GM12891 (cell line): ENCODE results near the gene RABL6.

Source experiments
- POLR2A ChIP-seq: IDR thresholded peaks from 2 replicates; pipeline ENCODE4 v1.6.1; 2011; ENCODE audit warnings: low read depth, low read length, control low read depth
- POLR2AphosphoS5 ChIP-seq: IDR thresholded peaks from 2 replicates; pipeline ENCODE4 v1.6.1; 2011; ENCODE audit warnings: low read depth, low read length, control low read depth
- SPI1 ChIP-seq: IDR thresholded peaks from 2 replicates; pipeline ENCODE4 v1.6.1; 2011; ENCODE audit warnings: low read depth, low read length, control low read depth

GRCh38 chr9:136867480-136867879 is 59.7 kb downstream of the RABL6 start:
- TF ChIP-seq SPI1 (no peak), POLR2A (no peak), POLR2AphosphoS5 (no peak)
